GM18867 (cell line): Measurements from ENCODE around the gene RRP8.

ENCODE experiments used
- ATAC-seq: cut with Tn5 transposase; IDR thresholded peaks from one replicate; pipeline ENCODE4 v1.9.1; 2021; ENCODE audit warnings: mild to moderate bottlenecking, moderate library complexity; ENCODE audit not compliant: unreplicated experiment

RRP8 gene

GRCh38 chr11:6619004-6619745, 15.8 kb upstream of the RRP8 start, which contains the start of gene TPP1:
Gene TPP1 (minus strand): TSS chr11:6619422. CDS start chr11:6619400, 22 bp downstream.
- peak; percentile 99 for ATAC-seq

GRCh38 chr11:6618117-6619003, 14.9 kb upstream of the RRP8 start:
- peak; percentile 11 for ATAC-seq

- no peak for ATAC-seq
These were observed 13.9 kb upstream of the RRP8 start for GRCh38 chr11:6617315-6617781.

GRCh38 chr11:6616596-6617250, 13.3 kb upstream of the RRP8 start:
- no peak for ATAC-seq

- ATAC-seq = no peak
These were observed 12.6 kb upstream of the RRP8 start for GRCh38 chr11:6615882-6616585.

GRCh38 chr11:6615046-6615445, 11.6 kb upstream of the RRP8 start:
- ATAC-seq = no peak

- no peak for ATAC-seq
These were observed 11.0 kb upstream of the RRP8 start for GRCh38 chr11:6614446-6614845.

- no peak for ATAC-seq
These were observed 10.1 kb upstream of the RRP8 start for GRCh38 chr11:6613496-6613895.

GRCh38 chr11:6612213-6613041, 9.0 kb upstream of the RRP8 start, which contains the start of gene TAF10:
Gene TAF10 (minus strand): TSS chr11:6612216. CDS start chr11:6612189, 27 bp downstream.
- ATAC-seq = peak; percentile 89

- no peak for ATAC-seq
These were observed 8.5 kb upstream of the RRP8 start for GRCh38 chr11:6611963-6612212.

- ATAC-seq = peak; percentile 16
These were observed 7.9 kb upstream of the RRP8 start for GRCh38 chr11:6611092-6611962.

- ATAC-seq = no peak
These were observed 7.2 kb upstream of the RRP8 start for GRCh38 chr11:6610591-6610990.

GRCh38 chr11:6609502-6610015, 6.1 kb upstream of the RRP8 start:
- no peak for ATAC-seq

GRCh38 chr11:6608726-6609501, 5.5 kb upstream of the RRP8 start:
- no peak for ATAC-seq

GRCh38 chr11:6608011-6608410, 4.6 kb upstream of the RRP8 start:
- no peak for ATAC-seq

GRCh38 chr11:6607190-6607795, 3.9 kb upstream of the RRP8 start:
- no peak for ATAC-seq

GRCh38 chr11:6606471-6607189, 3.2 kb upstream of the RRP8 start:
- peak; percentile 31 for ATAC-seq
